CD4-positive, alpha-beta T cell treated with Interleukin-6 at 100 ng/mL for 8 hours (primary cell): ENCODE measurements around the gene GPR179.
"Not testable (repeated sequence)": the region's sequence is repeated elsewhere in the genome, so short reads cannot be mapped to it uniquely, and the experiment has no call there.

ENCODE experiments used
- DNase-seq: peaks from one replicate; pipeline ENCODE4 v3.0.0-alpha.2; 2020; ENCODE audit warnings: mixed read lengths, low spot score

Gene GPR179

GRCh38 chr17:38322156-38322779 is 21.5 kb downstream of the GPR179 start:
- peak; percentile 57 for DNase-seq

GRCh38 chr17:38320482-38320881 is 23.3 kb downstream of the GPR179 start:
- DNase-seq, result no peak

GRCh38 chr17:38317081-38317480 is 26.7 kb downstream of the GPR179 start:
- DNase-seq, result no peak

GRCh38 chr17:38315497-38315896 is 28.3 kb downstream of the GPR179 start:
- DNase-seq, result no peak

- DNase-seq, result peak; percentile 96
These were observed 46.8 kb downstream of the GPR179 start, which contains the start of gene MRPL45 for GRCh38 chr17:38296834-38297517. MRPL45 (plus strand) TSS chr17:38297168; CDS start chr17:38297184, 16 bp downstream.

- DNase-seq, result not testable (repeated sequence)
These were observed 48.0 kb downstream of the GPR179 start for GRCh38 chr17:38295602-38296365.

GRCh38 chr17:38289760-38290159 is 54.0 kb downstream of the GPR179 start:
- not testable (repeated sequence) for DNase-seq

- not testable (repeated sequence) for DNase-seq
These were observed 55.4 kb downstream of the GPR179 start for GRCh38 chr17:38288217-38288827.

- DNase-seq, result not testable (repeated sequence)
These were observed 57.2 kb downstream of the GPR179 start for GRCh38 chr17:38286501-38287091.

GRCh38 chr17:38285994-38286393 is 57.8 kb downstream of the GPR179 start:
- not testable (repeated sequence) for DNase-seq
